CD4-positive, alpha-beta T cell treated with Interleukin-2 at 100 ng/mL for 4 hours (primary cell): ENCODE data around the gene DCAF6.

Source experiments
- DNase-seq: peaks from one replicate; pipeline ENCODE4 v3.0.0-alpha.2; 2020; ENCODE audit warnings: low spot score

The DCAF6 gene

DNA sequence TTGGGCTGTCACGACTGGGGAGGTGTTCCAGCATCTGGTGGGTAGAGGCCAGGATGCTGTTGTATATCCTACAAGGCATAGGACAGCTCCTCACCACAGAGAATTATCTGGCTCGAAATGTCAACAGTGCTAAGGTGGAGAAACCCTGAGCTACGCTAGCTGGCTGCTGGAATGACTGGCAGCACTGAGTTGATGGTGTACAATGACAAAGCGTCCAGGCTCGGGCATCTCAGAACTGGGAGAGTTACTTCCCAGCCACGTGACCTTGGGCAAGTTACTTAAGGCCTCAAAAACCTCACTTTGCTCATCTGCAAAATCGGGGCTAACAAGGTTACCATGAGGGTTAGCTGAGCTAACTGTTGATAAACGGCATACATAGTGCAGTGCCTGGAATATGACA is 164.9 kb downstream of the DCAF6 start:
- DNase-seq = no peak

DNA sequence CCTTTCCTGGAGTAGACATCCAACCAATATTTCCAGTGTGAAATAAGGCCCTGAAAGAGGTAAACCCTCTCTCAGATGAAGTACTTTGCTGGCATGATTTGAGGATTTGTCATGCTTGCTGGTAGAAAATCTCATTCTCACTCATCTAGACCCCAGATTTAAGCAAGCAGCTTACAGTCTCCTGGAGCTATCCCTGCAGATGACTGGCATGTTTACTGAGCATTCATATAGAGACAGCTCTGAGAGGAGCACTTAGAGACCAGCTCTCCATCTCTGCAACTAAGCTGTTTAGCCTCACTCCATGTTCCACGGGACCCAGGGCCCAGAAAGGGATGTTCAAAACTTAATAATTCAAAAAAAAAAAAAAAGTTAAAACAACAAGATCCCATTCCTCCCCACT is 166.0 kb downstream of the DCAF6 start:
- DNase-seq = no peak

DNA sequence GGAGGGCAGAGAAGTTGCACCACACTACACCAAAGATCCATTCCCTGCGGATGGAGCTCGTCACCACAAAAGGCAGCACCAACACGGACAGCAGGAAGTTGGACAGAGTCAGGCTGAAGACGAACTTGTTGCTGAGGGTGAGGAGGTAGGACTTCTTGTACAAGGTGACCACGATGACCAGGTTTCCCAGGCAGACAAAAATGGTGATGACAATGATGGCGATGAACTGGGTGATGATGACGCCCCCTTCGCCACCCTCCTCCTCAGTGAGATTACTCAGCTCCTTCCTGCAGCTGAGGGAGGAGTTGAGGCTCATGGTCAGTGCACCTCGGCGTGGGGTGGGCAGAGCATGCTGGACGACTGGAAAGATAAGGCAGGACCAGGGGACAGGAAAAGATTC is 168.1 kb downstream of the DCAF6 start:
- DNase-seq = no peak

DNA sequence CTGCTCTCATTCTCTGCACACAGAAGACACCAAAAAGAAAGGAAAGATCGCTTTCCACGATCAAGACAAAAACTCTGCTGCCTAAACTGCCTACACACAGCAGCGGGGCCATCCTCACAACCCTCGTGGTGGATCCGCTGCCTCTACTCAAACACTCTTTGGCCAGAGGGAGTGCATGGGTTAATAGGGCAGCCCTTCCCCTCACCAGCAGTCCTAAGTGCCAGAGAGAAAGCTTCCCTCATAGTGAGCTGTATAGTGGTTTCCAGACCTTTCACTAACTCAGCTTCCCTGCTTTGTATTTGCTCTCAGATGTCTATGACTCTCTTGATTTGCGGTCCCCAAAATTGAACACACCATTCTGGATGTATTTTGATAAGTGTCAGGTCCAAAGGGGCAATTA is 169.4 kb downstream of the DCAF6 start:
- no peak for DNase-seq

DNA sequence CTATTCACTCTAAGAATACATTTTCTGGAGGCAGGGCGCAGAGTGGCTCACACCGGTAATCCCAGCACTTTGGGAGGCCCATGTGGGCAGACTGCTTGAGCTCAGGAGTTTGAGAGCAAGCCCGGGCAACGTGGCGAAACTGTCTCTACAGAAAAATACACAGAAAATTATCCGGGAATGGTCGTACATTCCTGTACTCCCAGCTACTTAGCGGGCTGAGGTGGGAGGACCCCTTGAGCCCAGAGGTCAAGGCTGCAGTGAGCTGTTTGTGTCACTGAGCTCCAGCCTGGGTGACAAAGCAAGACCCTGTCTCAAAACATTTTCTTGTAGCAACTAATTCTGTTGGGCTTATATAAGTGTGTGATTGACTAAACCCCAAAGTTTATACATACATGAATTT is 169.8 kb downstream of the DCAF6 start:
- DNase-seq = no peak

DNA sequence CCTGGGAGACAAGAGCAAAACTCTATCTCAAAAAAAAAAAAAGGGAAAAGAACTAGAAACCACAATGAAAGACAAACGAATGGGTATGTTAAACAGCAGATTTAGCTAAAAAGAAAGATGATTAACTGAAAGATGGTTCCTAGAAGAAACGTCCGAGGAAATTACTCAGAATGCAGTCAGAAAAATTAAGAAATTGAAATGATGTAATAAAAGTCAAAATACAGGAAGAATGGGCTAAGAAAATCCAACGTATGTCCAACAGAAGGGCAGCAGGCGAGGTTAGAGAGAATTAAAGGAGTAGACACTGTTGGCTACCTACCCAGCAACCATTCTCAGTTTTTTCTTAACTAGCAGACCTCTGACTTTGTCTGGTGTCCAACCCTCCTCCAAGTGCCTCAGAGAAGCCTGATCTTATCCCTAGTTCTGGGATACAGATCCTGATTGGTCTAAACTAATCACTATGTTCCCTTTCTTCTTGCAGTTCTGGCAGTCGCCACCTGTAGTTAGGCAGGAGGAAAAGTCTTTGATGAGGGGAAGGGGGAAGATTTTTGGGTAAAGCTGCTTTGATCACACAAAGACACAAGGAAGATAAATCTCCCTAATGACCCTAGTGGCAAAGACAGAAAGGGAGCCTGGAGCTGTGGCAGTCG is 174.5 kb downstream of the DCAF6 start:
- no peak for DNase-seq

DNA sequence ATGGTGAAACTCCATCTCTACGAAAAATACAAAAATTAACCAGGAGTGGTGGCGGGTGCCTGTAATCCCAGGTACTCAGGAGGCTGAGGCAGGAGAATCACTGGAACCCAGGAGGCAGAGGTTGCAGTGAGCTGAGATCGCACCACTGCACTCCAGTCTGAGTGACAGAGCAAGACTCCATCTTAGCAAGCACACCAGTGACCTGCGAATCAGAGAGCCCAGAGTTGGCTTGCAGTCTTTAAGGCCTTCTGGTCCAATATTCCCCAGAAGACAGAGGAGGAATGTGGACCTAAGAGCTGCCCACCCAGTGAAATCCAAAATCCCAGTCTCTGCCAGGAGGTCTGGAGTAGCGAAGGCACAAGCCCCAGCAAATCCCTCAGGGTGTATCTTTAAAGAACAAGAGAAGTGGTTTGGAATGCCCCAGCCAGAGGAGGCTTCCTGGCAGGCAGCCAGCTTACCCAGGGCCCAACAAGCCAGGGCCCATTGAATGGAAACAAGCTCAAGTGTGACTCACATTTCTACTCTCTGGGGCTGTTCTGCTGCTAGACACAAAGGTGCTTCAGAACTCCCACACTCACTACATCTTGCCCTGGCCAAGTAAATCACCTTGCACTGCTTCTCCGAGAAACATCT is 176.3 kb downstream of the DCAF6 start:
- DNase-seq = no peak

DNA sequence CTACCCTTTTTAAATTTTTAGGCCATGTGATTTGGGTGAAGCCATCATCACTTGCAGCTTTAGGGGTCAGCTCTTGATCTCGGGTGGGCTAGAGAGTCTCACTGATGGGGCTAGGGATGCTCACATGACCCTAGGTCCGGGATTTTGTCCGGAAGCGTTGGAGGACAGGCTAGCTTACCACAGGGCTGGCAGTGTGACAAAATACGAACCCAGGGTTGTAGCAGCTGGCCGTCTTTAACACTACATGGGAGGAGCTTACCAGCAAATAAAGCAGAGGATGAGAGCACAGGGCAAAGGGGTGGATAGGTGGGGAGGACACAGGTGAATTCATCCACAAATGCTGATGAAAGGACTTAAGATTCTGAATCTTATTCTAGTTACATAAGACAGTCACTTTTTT is 178.4 kb downstream of the DCAF6 start:
- DNase-seq = no peak

DNA sequence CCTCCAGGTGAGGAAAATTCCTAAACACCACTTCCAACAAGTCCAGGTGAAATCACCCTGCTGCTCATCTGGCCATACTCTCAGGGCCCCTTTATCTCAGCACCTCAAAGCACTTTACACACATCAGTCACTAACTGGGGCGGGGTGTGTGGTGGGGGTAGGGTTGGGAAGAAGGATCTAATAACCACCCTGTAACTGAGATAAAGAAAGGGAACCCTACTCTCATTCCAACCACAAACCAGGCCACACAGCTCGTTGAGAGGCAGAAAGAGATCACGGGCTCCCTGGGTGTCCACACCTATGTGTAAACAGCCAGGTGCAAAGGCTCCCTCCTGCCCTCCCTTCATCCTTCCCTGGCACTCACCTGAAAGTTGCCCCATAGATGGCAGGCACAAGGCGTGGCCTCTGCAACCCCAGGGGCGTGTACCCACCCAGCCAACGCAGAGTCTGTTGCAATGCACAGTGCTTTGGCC is 179.9 kb downstream of the DCAF6 start:
- no peak for DNase-seq

DNA sequence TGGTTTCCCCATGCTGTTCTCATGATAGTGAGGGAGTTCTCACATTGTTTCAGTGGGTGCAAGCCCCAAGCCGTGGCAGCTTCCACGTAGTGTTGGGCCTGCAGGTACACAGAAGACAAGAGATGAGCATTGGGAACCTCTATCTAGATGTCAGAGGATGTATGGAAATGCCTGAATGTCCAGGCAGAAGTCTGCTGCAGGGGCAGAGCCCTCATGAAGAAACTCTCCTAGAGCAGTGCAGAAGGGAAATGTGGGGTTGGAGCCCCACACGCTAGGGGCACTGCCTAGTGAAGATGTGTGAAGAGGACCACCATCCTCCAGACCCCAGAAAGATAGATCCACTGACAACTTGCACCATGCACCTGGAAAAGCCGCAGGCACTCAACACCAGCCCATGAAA is 183.3 kb downstream of the DCAF6 start:
- DNase-seq = no peak

DNA sequence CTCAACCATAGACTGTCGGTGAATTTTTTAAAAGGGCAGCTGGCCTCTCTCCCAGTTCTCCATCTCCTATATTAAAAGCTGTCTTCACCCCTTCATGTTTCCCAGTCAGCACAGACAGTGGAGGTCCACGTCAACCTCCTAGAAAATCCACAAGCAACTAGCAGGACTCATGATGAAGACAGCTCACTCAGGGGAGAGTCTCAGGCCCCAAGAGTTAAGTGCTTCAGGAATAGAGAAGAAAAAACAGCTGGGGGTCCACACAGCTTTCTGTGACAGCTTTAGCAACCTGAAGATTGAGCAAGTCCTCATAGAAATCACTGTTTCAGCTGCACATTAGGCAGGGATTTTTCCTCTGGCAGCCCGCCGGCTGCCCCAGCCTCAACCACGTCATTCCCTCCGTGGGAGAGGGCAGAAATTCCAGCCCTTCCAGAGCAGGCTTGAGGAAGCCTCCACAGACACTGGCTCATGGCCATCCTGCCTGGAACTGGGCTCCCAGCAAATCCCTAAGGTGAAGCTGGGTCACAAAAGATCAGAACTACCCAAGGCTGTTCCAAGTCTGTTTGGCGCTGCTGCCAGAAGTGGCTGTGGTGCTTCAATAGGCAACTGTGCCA is 185.0 kb downstream of the DCAF6 start:
- no peak for DNase-seq

DNA sequence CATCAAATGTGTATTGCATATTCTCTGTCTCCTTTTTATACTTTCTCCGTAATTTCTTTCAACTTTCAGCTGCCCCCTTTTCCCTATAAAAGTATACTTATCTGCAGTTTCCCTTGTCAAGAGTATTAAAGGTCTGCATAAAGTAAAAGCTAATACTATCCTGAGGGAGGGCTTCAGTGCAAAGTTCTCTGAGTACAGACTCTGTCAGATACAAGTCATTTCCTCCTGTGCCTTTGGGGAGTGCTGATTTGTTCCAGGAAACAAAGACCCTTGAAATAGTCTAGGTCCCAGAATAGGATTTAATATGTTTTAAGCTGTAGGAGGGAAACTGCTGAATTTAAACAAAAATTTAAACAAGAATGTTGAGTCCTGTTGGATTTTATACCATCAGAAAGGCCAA is 188.6 kb downstream of the DCAF6 start:
- no peak for DNase-seq
